Natural killer cell (primary cell): Measurements from ENCODE around the gene DNM1. TPM values are rescaled to one million over a fixed set of nuclear protein-coding genes. Genes with fewer than 3 reads are reported as not detected.

Source experiments
- ATAC-seq, 3 donors: fragments of 150-1000 bp in 2 of 3; fragments of 200-7000 bp in 1 of 3; cut with Tn5 transposase; 1 replicate in 1 of 3; 2 replicates in 2 of 3; pipeline ENCODE4 v1.10.0; 2021; ENCODE audit warnings: mild to moderate bottlenecking in 2 of 3, moderate library complexity in 2 of 3
- DNase-seq, 2 donors: peaks; one replicate each; pipeline versions ENCODE4 v3.0.0 to v3.0.0-alpha.2; 2013 to 2021; ENCODE audit warnings: mixed read lengths in 1 of 2
- H3K27ac ChIP-seq: one replicate; pipeline ENCODE4 v1.5.1; 2013; ENCODE audit warnings: mild to moderate bottlenecking, low read length
- H3K27me3 ChIP-seq: one replicate; pipeline ENCODE4 v1.6.1; 2013; ENCODE audit warnings: low read length; ENCODE audit not compliant: control insufficient read depth, insufficient read depth
- H3K36me3 ChIP-seq: one replicate; pipeline ENCODE4 v1.6.1; 2013; ENCODE audit warnings: low read length; ENCODE audit not compliant: control insufficient read depth, insufficient read depth
- H3K4me1 ChIP-seq: one replicate; pipeline ENCODE4 v1.6.1; 2013; ENCODE audit warnings: low read length; ENCODE audit not compliant: control insufficient read depth, insufficient read depth
- H3K4me3 ChIP-seq: one replicate; pipeline ENCODE4 v1.5.1; 2013; ENCODE audit warnings: low read length
- H3K9me3 ChIP-seq: one replicate; pipeline ENCODE4 v1.6.1; 2013; ENCODE audit warnings: low read length; ENCODE audit not compliant: control insufficient read depth, insufficient read depth
- H3K27ac Mint-ChIP-seq, 2 donors: one replicate each; pipeline ENCODE4 v1.8.0; 2022; ENCODE audit warnings: mild to moderate bottlenecking in 2 of 2, mixed read lengths in 2 of 2, moderate library complexity in 1 of 2
- H3K27me3 Mint-ChIP-seq, 2 donors: one replicate each; pipeline ENCODE4 v1.8.0; 2022; ENCODE audit warnings: low read depth in 2 of 2, mixed read lengths in 2 of 2
- H3K36me3 Mint-ChIP-seq: one replicate; pipeline ENCODE4 v1.8.0; 2022; ENCODE audit warnings: mixed read lengths
- H3K4me1 Mint-ChIP-seq, 2 donors: one replicate each; pipeline ENCODE4 v1.8.0; 2022; ENCODE audit warnings: mixed read lengths in 2 of 2
- H3K4me3 Mint-ChIP-seq: one replicate; pipeline ENCODE4 v1.8.0; 2022; ENCODE audit warnings: mild to moderate bottlenecking, moderate library complexity, mixed read lengths
- H3K9me3 Mint-ChIP-seq, 2 donors: one replicate each; pipeline ENCODE4 v1.8.0; 2022; ENCODE audit warnings: mixed read lengths in 2 of 2
- WGBS: methylation state at CpG from one replicate; pipeline ENCODE4 v1.1.7; 2013; ENCODE audit warnings: missing lambda C conversion rate; ENCODE audit not compliant: insufficient coverage; 5-methylcytosine and 5-hydroxymethylcytosine counted together
- intact Hi-C: fragments of 100-400 bp; cut with micrococcal nuclease; formaldehyde crosslinking; loops from one replicate; pipeline ENCODE4 v1.14.2; 2022
- total RNA-seq, 4 donors: library from RNA; stranded (reverse); fragments of 120-200 nt in 1 of 4; gene quantifications; one replicate each; pipeline versions ENCODE4 v1.2.3 to v1.2.4, GENCODE V29; 2013 to 2022
- TF ChIP-seq, protein P1 (sequence below): fragments of 200-600 bp; IDR thresholded peaks from one replicate; pipeline ENCODE4 v1.8.0; 2022; ENCODE audit warnings: antibody characterized with exemption

Gene DNM1
- total RNA-seq, 3 donors from 2014 or later (not counting 1 experiment from before 2014, with no cell fraction given): 1.4 to 8.1 (median 2.6) TPM

DNA sequence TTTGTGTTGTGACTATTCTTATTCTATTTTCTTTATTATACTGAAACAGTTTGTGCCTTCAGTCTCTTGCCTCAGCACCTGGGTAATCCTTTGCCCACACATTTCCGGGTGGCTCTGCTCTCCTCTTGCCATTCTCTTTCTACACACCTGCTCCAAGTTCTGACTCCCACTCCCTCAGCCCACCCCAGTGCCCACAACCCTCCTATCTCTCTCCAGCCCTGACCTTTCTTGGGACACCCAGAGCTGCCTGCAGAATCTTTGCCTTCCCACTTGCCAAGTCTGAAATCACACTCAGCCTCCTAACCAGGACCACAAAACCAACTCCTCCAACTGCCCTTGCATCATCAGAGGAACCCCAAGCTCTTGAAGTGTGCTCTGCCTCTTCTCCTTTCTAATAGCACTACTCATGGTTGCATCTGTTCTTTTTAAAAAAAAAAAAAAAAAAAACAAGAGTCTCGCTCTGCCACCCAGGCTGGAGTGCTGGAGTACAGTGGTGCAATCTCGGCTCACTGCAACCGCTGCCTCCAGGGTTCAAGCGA is 77.0 kb downstream of the DNM1 start:
- Histone ChIP-seq H3K36me3 (no peaks in the 10 kb centered on the region), H3K4me1 (peaks cover 14% of the 10 kb centered on the region), H3K9me3 (no peaks in the 10 kb centered on the region), H3K27ac (no peak overlapping the region), H3K27me3 (no peaks in the 10 kb centered on the region), H3K4me3 (no peak overlapping the region)
- Mint-ChIP-seq H3K4me1 (peaks cover 15 to 20% of the 10 kb centered on the region in 2 donors), H3K27ac (no peak overlapping the region), H3K36me3 (no peaks in the 10 kb centered on the region), H3K27me3 (peaks cover 0 to 2% of the 10 kb centered on the region in 2 donors), H3K9me3 (no peaks in the 10 kb centered on the region), H3K4me3 (no peak overlapping the region)
- WGBS: 89% methylated on average over 5 of the region's 5 CpGs
- TF ChIP-seq, protein P1, sequence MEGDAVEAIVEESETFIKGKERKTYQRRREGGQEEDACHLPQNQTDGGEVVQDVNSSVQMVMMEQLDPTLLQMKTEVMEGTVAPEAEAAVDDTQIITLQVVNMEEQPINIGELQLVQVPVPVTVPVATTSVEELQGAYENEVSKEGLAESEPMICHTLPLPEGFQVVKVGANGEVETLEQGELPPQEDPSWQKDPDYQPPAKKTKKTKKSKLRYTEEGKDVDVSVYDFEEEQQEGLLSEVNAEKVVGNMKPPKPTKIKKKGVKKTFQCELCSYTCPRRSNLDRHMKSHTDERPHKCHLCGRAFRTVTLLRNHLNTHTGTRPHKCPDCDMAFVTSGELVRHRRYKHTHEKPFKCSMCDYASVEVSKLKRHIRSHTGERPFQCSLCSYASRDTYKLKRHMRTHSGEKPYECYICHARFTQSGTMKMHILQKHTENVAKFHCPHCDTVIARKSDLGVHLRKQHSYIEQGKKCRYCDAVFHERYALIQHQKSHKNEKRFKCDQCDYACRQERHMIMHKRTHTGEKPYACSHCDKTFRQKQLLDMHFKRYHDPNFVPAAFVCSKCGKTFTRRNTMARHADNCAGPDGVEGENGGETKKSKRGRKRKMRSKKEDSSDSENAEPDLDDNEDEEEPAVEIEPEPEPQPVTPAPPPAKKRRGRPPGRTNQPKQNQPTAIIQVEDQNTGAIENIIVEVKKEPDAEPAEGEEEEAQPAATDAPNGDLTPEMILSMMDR: no peak
- DNase-seq (no peak), ATAC-seq (no peak)
- intact Hi-C loops: no loop called here

DNA sequence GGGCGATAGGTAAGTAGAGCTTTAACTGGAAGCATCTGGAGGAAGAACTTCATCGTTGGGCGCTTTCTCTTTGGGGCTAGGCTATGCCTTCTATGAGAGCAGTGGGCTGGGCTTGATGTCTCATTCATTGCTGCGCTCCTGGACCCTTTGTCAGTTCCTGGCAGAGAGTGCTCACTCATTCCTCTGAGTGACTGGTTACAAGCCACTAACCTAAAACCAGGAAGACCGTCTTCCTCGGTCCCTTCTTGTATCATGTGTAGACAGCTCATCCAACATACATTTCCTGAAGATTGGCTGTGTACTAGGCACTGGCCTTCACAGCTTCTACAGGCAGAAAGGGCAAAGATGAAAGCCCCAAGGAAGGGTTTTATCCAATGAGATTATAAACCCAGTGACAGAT is 79.3 kb downstream of the DNM1 start:
- no peak overlapping the region for H3K27ac ChIP-seq
- WGBS: 98% methylated on average over 6 of the region's 6 CpGs
- H3K9me3 Mint-ChIP-seq: no peaks in the 10 kb centered on the region

DNA sequence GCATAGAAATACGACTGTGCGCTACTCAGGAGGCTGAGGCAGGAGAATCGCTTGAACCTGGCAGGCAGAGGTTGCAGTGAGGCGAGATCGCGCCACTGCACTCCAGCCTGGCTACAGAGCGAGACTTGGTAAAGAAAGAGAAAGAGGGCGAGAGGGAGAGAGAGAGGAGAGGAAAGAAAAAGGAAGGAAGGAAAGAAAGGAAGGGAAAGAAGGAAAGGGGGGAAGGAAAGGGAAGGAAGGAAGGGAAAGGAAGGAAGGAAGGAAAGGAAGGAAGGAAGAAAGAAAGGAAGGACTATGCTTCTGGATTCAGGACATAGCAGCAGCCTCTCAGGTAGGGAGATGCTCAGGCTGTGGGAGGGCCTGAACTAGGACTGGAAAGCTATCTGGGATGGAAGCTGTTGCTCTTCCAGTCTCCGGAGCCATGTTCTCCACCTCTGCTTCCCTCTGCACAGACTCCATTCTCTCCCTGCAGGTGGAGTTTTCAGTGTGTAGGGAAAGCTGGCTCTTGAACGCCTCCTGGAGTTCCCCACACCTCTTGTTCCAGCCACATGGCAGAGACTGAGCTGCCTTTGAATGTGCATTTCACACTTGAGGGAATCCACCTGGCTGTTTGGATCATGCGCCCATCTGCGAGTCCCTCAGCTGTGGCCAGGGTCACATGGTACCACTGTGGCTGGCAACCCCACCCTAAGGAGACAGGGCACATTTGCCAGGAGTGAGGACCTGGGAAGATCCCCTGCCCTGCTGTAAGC is 82.0 kb downstream of the DNM1 start:
- no peaks in the 10 kb centered on the region for H3K36me3 Mint-ChIP-seq
- intact Hi-C loops: no loop called here
- ATAC-seq (no peak), DNase-seq (no peak)
- WGBS: 94% methylated on average over 12 of the region's 12 CpGs
- no peak overlapping the region for H3K4me3 ChIP-seq
- TF ChIP-seq, protein P1: no peak
- H3K4me3 Mint-ChIP-seq: no peak overlapping the region
- no peak overlapping the region for H3K27ac Mint-ChIP-seq
- H3K4me1 ChIP-seq: no peaks in the 10 kb centered on the region
- no peak overlapping the region for H3K27ac ChIP-seq
- no peaks in the 10 kb centered on the region for H3K4me1 Mint-ChIP-seq
- H3K9me3 Mint-ChIP-seq: no peaks in the 10 kb centered on the region
- H3K27me3 Mint-ChIP-seq: no peaks in the 10 kb centered on the region
- H3K36me3 ChIP-seq: peaks cover 2% of the 10 kb centered on the region
- no peaks in the 10 kb centered on the region for H3K27me3 ChIP-seq
- no peaks in the 10 kb centered on the region for H3K9me3 ChIP-seq

More for the DNA sequence above, 79.3 kb downstream of the DNM1 start:
- H3K36me3 ChIP-seq: no peaks in the 10 kb centered on the region
- Mint-ChIP-seq H3K27ac (no peak overlapping the region), H3K27me3 (no peaks in the 10 kb centered on the region), H3K4me1 (peaks cover 0 to 1% of the 10 kb centered on the region in 2 donors), H3K4me3 (no peak overlapping the region), H3K36me3 (no peaks in the 10 kb centered on the region)
- ATAC-seq (no peak), DNase-seq (no peak)
- no peaks in the 10 kb centered on the region for H3K4me1 ChIP-seq
- H3K9me3 ChIP-seq: no peaks in the 10 kb centered on the region
- H3K4me3 ChIP-seq: no peak overlapping the region
- TF ChIP-seq, protein P1: no peak
- intact Hi-C loops: no loop called here
- H3K27me3 ChIP-seq: no peaks in the 10 kb centered on the region
